Cardiac muscle cell (in vitro differentiated cells and primary cell): ENCODE results near the gene TNNT2. TPM values are rescaled to one million over a fixed set of nuclear protein-coding genes. Genes with fewer than 3 reads are reported as not detected.

Experiments
- DNase-seq, 2 donors: peaks; one replicate each; pipeline versions ENCODE4 v3.0.0 to v3.0.0-alpha.2; 2010 to 2017; ENCODE audit warnings: low read depth in 1 of 2, low spot score in 1 of 2
- H3K27ac ChIP-seq: fragments of 200-600 bp; sonication (generic); 2 replicates; pipeline ENCODE4 v1.5.1; 2016
- H3K27me3 ChIP-seq: fragments of 200-600 bp; sonication (generic); 2 replicates; pipeline ENCODE4 v1.6.0; 2016; ENCODE audit warnings: control low read depth
- H3K36me3 ChIP-seq: fragments of 200-600 bp; sonication (generic); 2 replicates; pipeline ENCODE4 v1.5.1; 2016; ENCODE audit warnings: control low read depth
- H3K4me1 ChIP-seq: fragments of 200-600 bp; sonication (generic); 2 replicates; pipeline ENCODE4 v1.8.1; 2017; ENCODE audit warnings: low read depth, mild to moderate bottlenecking, mixed run types
- H3K4me3 ChIP-seq: fragments of 200-600 bp; sonication (generic); 2 replicates; pipeline ENCODE4 v1.5.1; 2016; ENCODE audit warnings: mild to moderate bottlenecking
- H3K9me3 ChIP-seq: fragments of 200-600 bp; sonication (generic); 2 replicates; pipeline ENCODE4 v1.5.1; 2017; ENCODE audit warnings: low read depth, mild to moderate bottlenecking, control low read depth
- CTCF ChIP-seq: IDR thresholded peaks from 2 replicates; pipeline ENCODE4 v1.5.1; 2012; ENCODE audit warnings: low read depth, mild to moderate bottlenecking, low read length
- polyA plus RNA-seq: library from polyadenylated mRNA; unstranded; fragments of >200 nt; fragmentation: Nextera tagmentation; extraction: Ambion mirVana; gene quantifications from 2 replicates; pipeline ENCODE4 v1.2.1, GENCODE V29; 2016
- total RNA-seq: library from RNA; depleted of rRNA; stranded (reverse); fragments of >200 nt; gene quantifications from 2 replicates; pipeline ENCODE4 v1.2.3, GENCODE V29; 2016

Gene TNNT2
- total and polyA plus RNA-seq, 2 experiments from 2014 or later, result 7,232 to 9,291 TPM

GRCh38 chr1:201357636-201358348 lies 19.7 kb downstream of the TNNT2 start:
- peak in 1 of 2 donors; percentile 36 for DNase-seq
- TF ChIP-seq CTCF, result no peak
- Histone ChIP-seq H3K9me3 (no peaks in the 10 kb centered on the region), H3K27me3 (no peaks in the 10 kb centered on the region), H3K4me3 (no peak overlapping the region), H3K36me3 (peaks cover 43% of the 10 kb centered on the region), H3K27ac (peak overlapping the region; percentile 98), H3K4me1 (no peaks in the 10 kb centered on the region)

- Histone ChIP-seq H3K36me3 (peaks cover 37% of the 10 kb centered on the region), H3K9me3 (no peaks in the 10 kb centered on the region), H3K27ac (peak overlapping the region; percentile 98), H3K27me3 (no peaks in the 10 kb centered on the region), H3K4me3 (no peak overlapping the region), H3K4me1 (no peaks in the 10 kb centered on the region)
- TF ChIP-seq CTCF, result no peak
- DNase-seq, result peak in 1 of 2 donors; percentile 32
Measured at GRCh38 chr1:201357211-201357610, 20.3 kb downstream of the TNNT2 start.

GRCh38 chr1:201356701-201357100 lies 20.8 kb downstream of the TNNT2 start:
- peak in 1 of 2 donors; percentile 43 for DNase-seq
- H3K36me3 ChIP-seq, result peaks cover 32% of the 10 kb centered on the region
- no peak for TF ChIP-seq CTCF
- no peaks in the 10 kb centered on the region for H3K4me1 ChIP-seq
- H3K27ac ChIP-seq, result peak overlapping the region; percentile 98
- H3K27me3 ChIP-seq, result no peaks in the 10 kb centered on the region
- H3K9me3 ChIP-seq, result no peaks in the 10 kb centered on the region
- no peak overlapping the region for H3K4me3 ChIP-seq

GRCh38 chr1:201356236-201356635 lies 21.2 kb downstream of the TNNT2 start:
- Histone ChIP-seq H3K36me3 (peaks cover 28% of the 10 kb centered on the region), H3K27me3 (no peaks in the 10 kb centered on the region), H3K4me3 (no peak overlapping the region), H3K9me3 (no peaks in the 10 kb centered on the region), H3K4me1 (no peaks in the 10 kb centered on the region), H3K27ac (peak overlapping the region; percentile 98)
- no peak for TF ChIP-seq CTCF
- DNase-seq, result peak in 1 of 2 donors; percentile 19

- no peak for DNase-seq
- Histone ChIP-seq H3K9me3 (no peaks in the 10 kb centered on the region), H3K27ac (peak overlapping the region; percentile 98), H3K36me3 (peaks cover 20% of the 10 kb centered on the region), H3K27me3 (no peaks in the 10 kb centered on the region), H3K4me3 (no peak overlapping the region), H3K4me1 (no peaks in the 10 kb centered on the region)
- TF ChIP-seq CTCF, result no peak
Measured at GRCh38 chr1:201355471-201355870, 22.0 kb downstream of the TNNT2 start.
